Mucosa of descending colon (tissue), 3 donors: ENCODE data around the gene CDK9. TPM values are rescaled to one million over a fixed set of nuclear protein-coding genes. Genes with fewer than 3 reads are reported as not detected.
A peak's percentile ranks its signal among the peaks of the same experiment; 100 is the strongest.

Experiments used
- ATAC-seq: fragments of 200-7000 bp; cut with Tn5 transposase; one replicate; pipeline ENCODE4 v1.9.1; 2020; ENCODE audit warnings: mild to moderate bottlenecking, moderate library complexity
- DNase-seq, 3 donors: peaks; one replicate each; pipeline ENCODE4 v3.0.0-alpha.2; 2020
- H3K36me3 ChIP-seq: fragments of 200-600 bp; one replicate; pipeline ENCODE4 v1.8.0; 2021; ENCODE audit warnings: low read depth, mild to moderate bottlenecking
- H3K4me1 ChIP-seq: fragments of 200-600 bp; one replicate; pipeline ENCODE4 v1.8.0; 2021; ENCODE audit warnings: low read depth, mild to moderate bottlenecking
- H3K4me3 ChIP-seq: fragments of 200-600 bp; one replicate; pipeline ENCODE4 v1.8.0; 2021; ENCODE audit warnings: mild to moderate bottlenecking
- H3K9me3 ChIP-seq: fragments of 200-600 bp; one replicate; pipeline ENCODE4 v1.8.0; 2021; ENCODE audit warnings: mild to moderate bottlenecking
- intact Hi-C, 2 donors: fragments of 100-400 bp; cut with DNase I in 1 of 2; cut with micrococcal nuclease in 1 of 2; formaldehyde crosslinking; loops; one replicate each; pipeline versions ENCODE4 v1.11.0 to v1.11.1; 2022; cut with DNase I, micrococcal nuclease
- total RNA-seq, 3 donors: library from RNA; stranded (reverse); fragmentation: NEBNext Ultra II Directional in 2 of 3; extraction: Animal tissue kit (Norgen Biotek cat#: 25700) in 2 of 3; gene quantifications; one replicate each; pipeline versions ENCODE4 v1.2.1 to v1.2.4, GENCODE V29; 2021 to 2023
- TF ChIP-seq, protein P1 (sequence below): fragments of 200-600 bp; IDR thresholded peaks from one replicate; pipeline ENCODE4 v1.8.0; 2022; ENCODE audit warnings: antibody characterized with exemption, mild to moderate bottlenecking
- donor health status: DM: no; HTN: no; CAD: no; lungs with moderate emphysema.
- donor health status: DM: no; HTN: no; CAD: no.
- donor health status: DM: no; HTN: yes; CAD: no.

Gene CDK9
- total RNA-seq, 3 donors from 2014 or later, result 67.8 to 111 (median 75.9) TPM

DNA sequence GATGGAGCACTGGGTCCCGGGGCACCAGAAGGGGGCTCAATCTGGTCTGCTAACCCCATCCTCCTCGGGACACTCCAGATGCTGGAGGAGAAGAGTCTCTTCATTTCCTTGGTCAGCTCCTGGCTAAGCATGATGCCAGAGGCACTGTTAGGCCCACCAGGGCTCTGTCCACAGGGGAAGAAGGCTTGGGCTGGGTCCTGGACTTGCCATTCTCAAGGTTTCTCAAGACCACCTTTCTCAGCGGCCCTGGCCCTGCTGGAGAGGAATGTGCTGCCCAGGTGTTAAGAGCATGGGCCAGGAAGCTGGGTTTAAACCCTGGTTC, 15.3 kb upstream of the CDK9 start:
- DNase-seq, result peak in 1 of 3 donors; percentile 55
- no peak overlapping the region for H3K4me3 ChIP-seq
- no peaks in the 10 kb centered on the region for H3K9me3 ChIP-seq
- intact Hi-C loops, result no loop called here
- H3K36me3 ChIP-seq, result no peaks in the 10 kb centered on the region
- no peak for ATAC-seq
- TF ChIP-seq, protein P1, sequence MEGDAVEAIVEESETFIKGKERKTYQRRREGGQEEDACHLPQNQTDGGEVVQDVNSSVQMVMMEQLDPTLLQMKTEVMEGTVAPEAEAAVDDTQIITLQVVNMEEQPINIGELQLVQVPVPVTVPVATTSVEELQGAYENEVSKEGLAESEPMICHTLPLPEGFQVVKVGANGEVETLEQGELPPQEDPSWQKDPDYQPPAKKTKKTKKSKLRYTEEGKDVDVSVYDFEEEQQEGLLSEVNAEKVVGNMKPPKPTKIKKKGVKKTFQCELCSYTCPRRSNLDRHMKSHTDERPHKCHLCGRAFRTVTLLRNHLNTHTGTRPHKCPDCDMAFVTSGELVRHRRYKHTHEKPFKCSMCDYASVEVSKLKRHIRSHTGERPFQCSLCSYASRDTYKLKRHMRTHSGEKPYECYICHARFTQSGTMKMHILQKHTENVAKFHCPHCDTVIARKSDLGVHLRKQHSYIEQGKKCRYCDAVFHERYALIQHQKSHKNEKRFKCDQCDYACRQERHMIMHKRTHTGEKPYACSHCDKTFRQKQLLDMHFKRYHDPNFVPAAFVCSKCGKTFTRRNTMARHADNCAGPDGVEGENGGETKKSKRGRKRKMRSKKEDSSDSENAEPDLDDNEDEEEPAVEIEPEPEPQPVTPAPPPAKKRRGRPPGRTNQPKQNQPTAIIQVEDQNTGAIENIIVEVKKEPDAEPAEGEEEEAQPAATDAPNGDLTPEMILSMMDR, result no peak
- peaks cover 14% of the 10 kb centered on the region for H3K4me1 ChIP-seq

DNA sequence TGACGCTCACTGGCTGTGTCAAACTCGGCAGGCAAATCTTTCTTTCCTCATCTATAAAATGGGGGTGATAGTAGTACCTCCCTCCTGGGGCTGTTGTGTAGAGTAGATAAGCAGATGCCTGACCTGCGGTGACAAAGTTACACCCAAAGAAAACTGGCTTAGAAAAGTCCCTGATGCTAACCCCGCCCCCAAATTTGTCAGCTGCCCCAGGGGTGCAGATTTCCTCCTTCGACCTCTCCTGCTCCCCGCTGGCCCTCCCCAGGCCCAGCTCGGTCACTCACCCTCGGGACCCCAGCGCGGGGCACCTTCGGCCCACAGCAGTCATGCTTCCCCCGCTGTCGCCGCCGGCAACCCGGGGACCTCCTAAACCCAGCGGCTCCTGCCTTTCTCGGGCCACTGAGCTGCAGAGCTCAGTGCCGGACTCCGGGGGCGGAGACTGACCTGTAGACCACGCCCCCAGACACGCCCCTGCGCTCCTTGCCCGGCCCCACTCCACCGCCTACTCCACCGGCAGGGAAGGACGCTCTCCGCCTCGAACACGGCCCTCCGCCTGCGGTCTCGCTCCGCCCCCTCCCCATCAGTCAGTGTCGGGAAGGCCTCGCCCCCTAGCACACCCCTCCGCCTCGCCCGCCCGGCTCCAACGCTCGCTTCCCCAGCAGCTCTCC, 14.8 kb upstream of the CDK9 start:
- ATAC-seq (peak; percentile 98), DNase-seq (peak; percentile 98 to 100 (median 99))
- H3K4me3 ChIP-seq, result peak overlapping the region; percentile 6
- peaks cover 14% of the 10 kb centered on the region for H3K4me1 ChIP-seq
- no peaks in the 10 kb centered on the region for H3K9me3 ChIP-seq
- TF ChIP-seq, protein P1, result no peak
- no peaks in the 10 kb centered on the region for H3K36me3 ChIP-seq
- intact Hi-C loops, result no loop called here

DNA sequence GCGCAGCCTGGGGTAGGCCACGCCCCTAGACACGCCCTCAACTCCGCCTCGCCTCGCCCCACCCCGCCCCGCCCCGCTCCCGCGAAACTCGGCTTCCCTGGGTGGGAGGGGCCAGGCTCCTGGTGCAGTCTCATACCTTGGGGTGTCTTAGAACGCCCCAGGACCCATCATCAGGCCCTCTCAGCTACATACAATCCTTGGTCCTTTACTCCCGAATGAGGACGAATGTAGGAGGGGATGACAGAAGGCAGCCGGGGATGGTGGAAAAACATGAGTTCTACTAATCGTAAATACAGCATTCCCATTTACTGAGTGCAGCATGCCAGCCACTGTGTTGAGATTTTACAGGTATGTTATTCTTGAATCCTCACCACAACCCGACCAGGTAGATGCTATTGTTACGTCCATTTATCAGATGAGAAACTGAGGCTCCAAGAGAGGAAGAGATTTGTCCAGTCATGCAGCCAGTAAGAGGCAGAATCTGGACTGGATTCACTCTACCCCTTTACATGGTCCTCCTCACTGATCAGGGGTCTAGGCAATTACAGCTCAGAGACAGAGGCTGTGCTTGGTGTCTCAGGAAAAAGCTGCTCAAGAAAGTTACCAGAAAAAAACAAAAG, 14.2 kb upstream of the CDK9 start:
- TF ChIP-seq, protein P1, result no peak
- Histone ChIP-seq H3K36me3 (no peaks in the 10 kb centered on the region), H3K4me1 (peaks cover 14% of the 10 kb centered on the region), H3K9me3 (no peaks in the 10 kb centered on the region), H3K4me3 (peak overlapping the region; percentile 6)
- ATAC-seq, result no peak
- no peak for DNase-seq
- intact Hi-C loops, result no loop called here

DNA sequence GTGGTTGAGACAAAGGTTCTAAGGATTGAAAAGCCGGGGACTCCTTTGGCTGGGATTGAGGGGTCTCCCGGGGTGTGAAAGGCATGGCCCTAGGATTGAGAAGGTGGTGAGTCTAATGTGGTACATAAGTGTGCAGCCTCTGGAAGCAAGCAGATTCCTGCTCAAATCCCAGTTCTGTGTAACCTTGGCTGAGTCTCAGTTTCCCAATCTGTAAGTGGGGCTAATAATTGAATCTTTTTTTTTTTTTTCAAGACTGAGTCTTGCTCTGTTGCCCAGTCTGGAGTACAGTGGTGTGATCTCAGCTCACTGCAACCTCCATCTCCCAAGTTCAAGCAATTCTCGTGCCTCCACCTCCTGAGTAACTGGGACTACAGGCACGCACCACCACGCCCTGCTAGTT, 13.2 kb upstream of the CDK9 start:
- Histone ChIP-seq H3K9me3 (no peaks in the 10 kb centered on the region), H3K36me3 (no peaks in the 10 kb centered on the region), H3K4me3 (no peak overlapping the region), H3K4me1 (peaks cover 14% of the 10 kb centered on the region)
- DNase-seq (no peak), ATAC-seq (no peak)
- TF ChIP-seq, protein P1, result no peak
- intact Hi-C loops, result no loop called here

DNA sequence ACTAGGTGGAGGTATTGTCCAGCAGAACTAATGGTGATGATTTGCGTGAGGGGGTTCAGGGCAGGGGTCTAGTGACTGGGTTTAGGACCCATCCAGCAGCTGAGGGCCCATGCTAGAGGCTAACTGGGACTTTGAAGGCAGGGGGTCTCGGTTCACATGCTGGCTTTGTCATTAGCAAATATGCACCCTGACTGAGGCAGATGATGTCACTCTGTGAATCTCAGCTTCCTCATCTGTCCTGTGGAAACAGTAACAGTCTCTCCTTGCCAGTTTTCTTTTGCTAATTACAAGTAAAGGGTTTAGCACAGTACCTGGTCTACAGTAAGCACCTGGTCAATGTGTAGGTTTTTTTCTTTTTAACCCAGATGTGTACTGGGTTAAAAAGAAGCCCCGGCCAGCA, 12.6 kb upstream of the CDK9 start:
- Histone ChIP-seq H3K4me1 (peaks cover 14% of the 10 kb centered on the region), H3K4me3 (no peak overlapping the region), H3K9me3 (no peaks in the 10 kb centered on the region), H3K36me3 (no peaks in the 10 kb centered on the region)
- no peak for DNase-seq
- TF ChIP-seq, protein P1, result no peak
- no peak for ATAC-seq
- intact Hi-C loops, result no loop called here
